HL-60 (cell line): Measurements from ENCODE around the gene DDX60.

ENCODE experiments used
- CTCF ChIP-seq: IDR thresholded peaks from one replicate; pipeline ENCODE4 v1.5.1; 2011; ENCODE audit warnings: low read length, control low read depth, inconsistent platforms; ENCODE audit not compliant: insufficient read depth
- POLR2AphosphoS5 ChIP-seq: IDR thresholded peaks from 2 replicates; pipeline ENCODE4 v1.6.1; 2012; ENCODE audit warnings: low read depth
- SPI1 ChIP-seq: IDR thresholded peaks from 2 replicates; pipeline ENCODE4 v1.6.1; 2012; ENCODE audit warnings: low read depth, mild to moderate bottlenecking, borderline replicate concordance

DNA sequence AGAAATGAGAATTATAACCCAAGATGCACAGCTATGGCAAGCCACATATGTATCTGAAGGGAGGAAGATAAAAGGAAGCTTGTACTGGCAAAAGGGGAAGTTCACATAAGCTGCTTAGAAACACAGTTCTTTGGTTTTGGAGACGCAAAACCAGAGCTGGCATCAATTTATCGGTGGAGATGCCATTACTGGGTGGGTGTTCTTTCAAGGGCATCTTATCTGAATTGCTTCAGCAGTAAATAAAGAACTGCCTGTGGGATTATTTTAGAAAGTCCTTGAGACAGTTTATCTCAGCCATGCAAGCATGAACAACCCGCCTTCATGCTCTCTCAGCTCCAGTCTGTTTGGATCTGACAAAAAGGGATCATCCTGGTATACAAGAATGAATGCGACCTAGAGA is 60.8 kb downstream of the DDX60 start:
- no peak for TF ChIP-seq POLR2AphosphoS5
- TF ChIP-seq CTCF, result no peak
- peak; percentile 40; the same call in 1 of the 2 replicates for TF ChIP-seq SPI1
